A673 (cell line): ENCODE data around the gene CDHR2. TPM values are rescaled to one million over a fixed set of nuclear protein-coding genes. Genes with fewer than 3 reads are reported as not detected.

Source experiments
- BruUV-seq: library from RNA; stranded (reverse); fragments of 400-500 nt; replicated peaks from 2 replicates; lab custom pipeline; 2021; lab: Mats Ljungman, UMichigan
- CTCF ChIA-PET: fragments of 300-600 bp; sonication (Branson Sonifier 250); formaldehyde crosslinking; loops from one replicate; lab custom pipeline; 2022; ENCODE audit warnings: antibody characterized with exemption; lab: Charles Lee
- POLR2A ChIA-PET: fragments of 300-600 bp; sonication (Branson Sonifier 250); formaldehyde crosslinking; loops from one replicate; lab custom pipeline; 2022; ENCODE audit warnings: antibody characterized with exemption; ENCODE audit not compliant: low non-redundant PET; lab: Charles Lee
- DNase-seq: peaks from one replicate; pipeline ENCODE4 v3.0.0-alpha.2; 2015; ENCODE audit warnings: low spot score
- H3K27ac ChIP-seq: fragments of 200-600 bp; sonication (generic); 2 replicates; pipeline ENCODE4 v1.5.1; 2016; ENCODE audit warnings: mixed run types, low read depth, mild to moderate bottlenecking, mixed read lengths, antibody characterized with exemption, low read length; ENCODE audit not compliant: poor library complexity, severe bottlenecking
- H3K27me3 ChIP-seq: fragments of 200-600 bp; sonication (generic); replicated peaks from 2 replicates; pipeline ENCODE4 v1.6.1; 2017; ENCODE audit warnings: mixed run types, low read depth, mild to moderate bottlenecking, mixed read lengths, antibody characterized with exemption, low read length; ENCODE audit not compliant: insufficient read depth, poor library complexity
- H3K36me3 ChIP-seq: fragments of 200-600 bp; sonication (generic); 2 replicates; pipeline ENCODE4 v1.6.1; 2016; ENCODE audit warnings: mixed run types, mild to moderate bottlenecking, mixed read lengths, antibody characterized with exemption, low read length; ENCODE audit not compliant: insufficient read depth, poor library complexity, severe bottlenecking
- H3K4me1 ChIP-seq: fragments of 200-600 bp; sonication (generic); 2 replicates; pipeline ENCODE4 v1.6.1; 2017; ENCODE audit warnings: mixed run types, mild to moderate bottlenecking, mixed read lengths, antibody characterized with exemption, low read length; ENCODE audit not compliant: insufficient read depth, poor library complexity, severe bottlenecking
- H3K4me3 ChIP-seq: fragments of 200-600 bp; sonication (generic); 2 replicates; pipeline ENCODE4 v1.5.1; 2016; ENCODE audit warnings: low read depth, mixed run types, mild to moderate bottlenecking, mixed read lengths, low read length; ENCODE audit not compliant: poor library complexity, severe bottlenecking
- H3K9me3 ChIP-seq: fragments of 200-600 bp; sonication (generic); 2 replicates; pipeline ENCODE4 v1.6.1; 2016; ENCODE audit warnings: mixed run types, low read depth, mild to moderate bottlenecking, mixed read lengths, antibody characterized with exemption, low read length; ENCODE audit not compliant: poor library complexity, severe bottlenecking
- EZH2 ChIP-seq: fragments of 200-600 bp; sonication (generic); IDR thresholded peaks from 2 replicates; pipeline ENCODE4 v1.6.1; 2017; ENCODE audit warnings: borderline replicate concordance, low read depth, mild to moderate bottlenecking, mixed read lengths, antibody characterized with exemption, low read length; ENCODE audit not compliant: poor library complexity, severe bottlenecking
- intact Hi-C: fragments of 100-400 bp; cut with micrococcal nuclease; formaldehyde crosslinking; loops from one replicate; pipeline ENCODE4 v1.10.0; 2022; ENCODE audit not compliant: unreplicated experiment
- total RNA-seq: library from RNA; stranded (reverse); gene quantifications from 2 replicates; pipeline ENCODE4 v1.2.3, GENCODE V29; 2021
- TF ChIP-seq, protein P1 (sequence below): fragments of 300-800, 200-600 bp; sonication (generic); conservative IDR thresholded peaks from 2 replicates; pipeline ENCODE4 v1.5.1; 2017; ENCODE audit warnings: low read depth, mild to moderate bottlenecking, antibody characterized with exemption, low read length, moderate library complexity, mixed read lengths

CDHR2 gene
- total RNA-seq, 1 experiment from 2014 or later: not detected

- Histone ChIP-seq H3K27ac (no peak overlapping the region), H3K4me3 (no peak overlapping the region), H3K4me1 (peaks cover 36% of the 10 kb centered on the region), H3K27me3 (no peaks in the 10 kb centered on the region), H3K36me3 (peaks cover 46% of the 10 kb centered on the region), H3K9me3 (no peaks in the 10 kb centered on the region)
- BruUV-seq: no TSS peak
- POLR2A ChIA-PET: no interaction called here
- intact Hi-C loops: no loop called here
- no peak for DNase-seq
- no peak for TF ChIP-seq EZH2
- TF ChIP-seq, protein P1, sequence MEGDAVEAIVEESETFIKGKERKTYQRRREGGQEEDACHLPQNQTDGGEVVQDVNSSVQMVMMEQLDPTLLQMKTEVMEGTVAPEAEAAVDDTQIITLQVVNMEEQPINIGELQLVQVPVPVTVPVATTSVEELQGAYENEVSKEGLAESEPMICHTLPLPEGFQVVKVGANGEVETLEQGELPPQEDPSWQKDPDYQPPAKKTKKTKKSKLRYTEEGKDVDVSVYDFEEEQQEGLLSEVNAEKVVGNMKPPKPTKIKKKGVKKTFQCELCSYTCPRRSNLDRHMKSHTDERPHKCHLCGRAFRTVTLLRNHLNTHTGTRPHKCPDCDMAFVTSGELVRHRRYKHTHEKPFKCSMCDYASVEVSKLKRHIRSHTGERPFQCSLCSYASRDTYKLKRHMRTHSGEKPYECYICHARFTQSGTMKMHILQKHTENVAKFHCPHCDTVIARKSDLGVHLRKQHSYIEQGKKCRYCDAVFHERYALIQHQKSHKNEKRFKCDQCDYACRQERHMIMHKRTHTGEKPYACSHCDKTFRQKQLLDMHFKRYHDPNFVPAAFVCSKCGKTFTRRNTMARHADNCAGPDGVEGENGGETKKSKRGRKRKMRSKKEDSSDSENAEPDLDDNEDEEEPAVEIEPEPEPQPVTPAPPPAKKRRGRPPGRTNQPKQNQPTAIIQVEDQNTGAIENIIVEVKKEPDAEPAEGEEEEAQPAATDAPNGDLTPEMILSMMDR: no peak
- CTCF ChIA-PET: no interaction called here
These were observed 19.4 kb upstream of the CDHR2 start for GRCh38 chr5:176529741-176530141.

GRCh38 chr5:176530393-176530982 is 18.7 kb upstream of the CDHR2 start:
- no peak for TF ChIP-seq EZH2
- no peak overlapping the region for H3K4me3 ChIP-seq
- POLR2A ChIA-PET: no interaction called here
- no peak overlapping the region for H3K27ac ChIP-seq
- no TSS peak for BruUV-seq
- no peaks in the 10 kb centered on the region for H3K27me3 ChIP-seq
- peaks cover 46% of the 10 kb centered on the region for H3K36me3 ChIP-seq
- intact Hi-C loops: no loop called here
- H3K4me1 ChIP-seq: peaks cover 41% of the 10 kb centered on the region
- H3K9me3 ChIP-seq: no peaks in the 10 kb centered on the region
- CTCF ChIA-PET: no interaction called here
- no peak for DNase-seq

DNA sequence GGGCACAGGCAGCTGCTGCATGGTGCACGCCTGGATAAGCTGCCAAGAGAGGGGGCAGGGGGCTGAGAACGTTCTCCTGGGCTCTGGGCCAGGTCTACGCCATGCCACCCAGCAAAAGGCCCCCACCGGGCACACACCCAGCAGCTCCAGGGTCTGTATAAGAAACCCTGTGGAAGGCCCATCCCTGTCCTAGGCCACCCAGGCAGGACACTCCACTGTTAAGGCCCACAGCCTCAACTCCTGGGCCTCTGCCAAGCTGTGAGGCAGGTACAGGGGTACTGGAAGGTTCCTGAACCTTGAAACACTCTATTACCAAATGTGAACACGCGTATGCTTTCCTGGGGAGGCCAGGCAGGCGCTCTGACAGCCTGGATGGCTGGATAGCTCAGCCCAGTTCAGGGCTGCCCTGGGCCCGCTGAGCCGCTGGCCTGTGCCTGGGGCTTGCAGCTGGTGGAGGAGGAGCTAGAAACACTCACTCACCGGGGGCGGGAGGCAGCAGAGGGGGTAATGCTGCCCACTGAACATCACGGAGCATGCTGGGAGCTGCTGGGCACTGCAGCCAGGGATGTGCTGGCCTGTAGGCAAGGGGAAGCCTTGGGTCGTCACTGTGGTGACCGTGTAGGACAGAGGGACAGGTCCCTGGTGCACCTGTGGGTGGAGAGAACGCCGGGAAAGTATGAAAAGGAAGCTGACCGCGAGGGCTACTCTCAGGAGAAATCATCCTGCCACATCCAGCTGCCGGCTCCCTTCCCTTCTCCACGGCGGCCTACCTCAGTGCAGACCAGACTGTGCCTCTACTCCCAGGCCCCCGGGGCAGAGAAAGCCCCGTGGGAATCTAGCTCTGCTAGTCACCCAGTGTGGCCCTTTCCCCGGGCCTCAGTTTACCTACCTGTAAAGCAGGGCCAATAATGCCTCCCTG is 17.9 kb upstream of the CDHR2 start:
- Histone ChIP-seq H3K27me3 (no peaks in the 10 kb centered on the region), H3K4me3 (no peak overlapping the region), H3K36me3 (peaks cover 46% of the 10 kb centered on the region), H3K9me3 (no peaks in the 10 kb centered on the region), H3K4me1 (peaks cover 41% of the 10 kb centered on the region), H3K27ac (peak overlapping the region; percentile 47)
- BruUV-seq: no TSS peak
- intact Hi-C loops: no loop called here
- no peak for DNase-seq
- TF ChIP-seq EZH2: no peak
- TF ChIP-seq, protein P1: no peak
- CTCF ChIA-PET: no interaction called here
- POLR2A ChIA-PET: no interaction called here
